Activated CD4-positive, alpha-beta T cell treated with anti-CD3 and anti-CD28 coated beads, Interleukin-10, Interleukin-2, amounts not matched to agents 100 ng/mL and 50 ng/mL, durations not matched to agents 16 hours and 8 hours (primary cell): ENCODE data around the gene FSD1.
"Not testable (repeated sequence)": the region's sequence is repeated elsewhere in the genome, so short reads cannot be mapped to it uniquely, and the experiment has no call there.

Experiments
- DNase-seq: peaks from one replicate; pipeline ENCODE4 v3.0.0-alpha.2; 2020

Gene FSD1

GRCh38 chr19:4347521-4347920 is 43.1 kb downstream of the FSD1 start:
- no peak for DNase-seq

GRCh38 chr19:4349225-4349624 is 44.8 kb downstream of the FSD1 start:
- DNase-seq, result not testable (repeated sequence)

DNA sequence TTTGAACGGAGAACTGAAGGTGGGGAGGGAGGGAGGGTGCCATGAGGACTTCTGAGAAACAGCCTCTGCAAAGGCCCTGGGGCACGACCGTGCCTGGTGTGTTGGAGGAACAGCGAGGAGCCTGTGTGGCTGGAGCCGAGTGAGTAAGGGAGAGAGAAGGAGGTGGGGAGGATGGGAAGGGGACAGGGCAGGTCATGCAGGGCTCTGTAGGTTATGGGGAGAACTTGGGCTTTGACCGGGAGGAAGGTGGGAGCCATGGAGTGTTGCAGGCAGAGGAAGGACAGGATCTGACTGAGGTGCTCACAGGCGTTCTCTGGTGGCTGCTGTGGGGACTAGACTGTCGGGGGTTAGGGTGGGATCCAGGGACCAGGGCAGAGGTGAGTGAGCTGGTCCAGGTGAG is 45.7 kb downstream of the FSD1 start:
- no peak for DNase-seq

GRCh38 chr19:4350726-4351125 is 46.3 kb downstream of the FSD1 start:
- DNase-seq, result no peak

- peak; percentile 66 for DNase-seq
Observed at GRCh38 chr19:4352701-4353121, 48.3 kb downstream of the FSD1 start.

- DNase-seq, result no peak
Observed at GRCh38 chr19:4354282-4354681, 49.9 kb downstream of the FSD1 start.

DNA sequence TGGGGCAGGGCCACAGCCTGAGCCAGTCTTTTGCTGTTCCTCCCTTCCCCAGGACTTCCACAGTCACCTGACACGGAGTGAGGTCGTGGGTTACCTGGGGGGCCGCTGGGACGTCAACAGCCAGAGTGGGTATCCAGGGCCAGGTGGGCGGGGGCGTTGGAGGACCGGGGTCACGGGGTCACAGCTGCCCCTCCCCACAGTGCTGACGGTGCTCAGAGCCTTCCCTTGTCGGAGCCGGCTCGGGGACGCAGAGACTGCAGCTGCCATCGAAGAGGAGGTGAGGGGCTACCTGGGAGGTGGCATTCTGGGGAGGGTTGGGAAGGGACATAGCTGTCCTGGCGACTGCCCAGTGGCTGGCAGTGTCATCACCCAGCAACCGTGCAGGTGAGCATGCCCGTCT is 50.5 kb downstream of the FSD1 start:
- DNase-seq, result no peak

- DNase-seq, result no peak
Observed at GRCh38 chr19:4357095-4357797, 52.8 kb downstream of the FSD1 start.

GRCh38 chr19:4357921-4358326 is 53.5 kb downstream of the FSD1 start:
- DNase-seq, result no peak

DNA sequence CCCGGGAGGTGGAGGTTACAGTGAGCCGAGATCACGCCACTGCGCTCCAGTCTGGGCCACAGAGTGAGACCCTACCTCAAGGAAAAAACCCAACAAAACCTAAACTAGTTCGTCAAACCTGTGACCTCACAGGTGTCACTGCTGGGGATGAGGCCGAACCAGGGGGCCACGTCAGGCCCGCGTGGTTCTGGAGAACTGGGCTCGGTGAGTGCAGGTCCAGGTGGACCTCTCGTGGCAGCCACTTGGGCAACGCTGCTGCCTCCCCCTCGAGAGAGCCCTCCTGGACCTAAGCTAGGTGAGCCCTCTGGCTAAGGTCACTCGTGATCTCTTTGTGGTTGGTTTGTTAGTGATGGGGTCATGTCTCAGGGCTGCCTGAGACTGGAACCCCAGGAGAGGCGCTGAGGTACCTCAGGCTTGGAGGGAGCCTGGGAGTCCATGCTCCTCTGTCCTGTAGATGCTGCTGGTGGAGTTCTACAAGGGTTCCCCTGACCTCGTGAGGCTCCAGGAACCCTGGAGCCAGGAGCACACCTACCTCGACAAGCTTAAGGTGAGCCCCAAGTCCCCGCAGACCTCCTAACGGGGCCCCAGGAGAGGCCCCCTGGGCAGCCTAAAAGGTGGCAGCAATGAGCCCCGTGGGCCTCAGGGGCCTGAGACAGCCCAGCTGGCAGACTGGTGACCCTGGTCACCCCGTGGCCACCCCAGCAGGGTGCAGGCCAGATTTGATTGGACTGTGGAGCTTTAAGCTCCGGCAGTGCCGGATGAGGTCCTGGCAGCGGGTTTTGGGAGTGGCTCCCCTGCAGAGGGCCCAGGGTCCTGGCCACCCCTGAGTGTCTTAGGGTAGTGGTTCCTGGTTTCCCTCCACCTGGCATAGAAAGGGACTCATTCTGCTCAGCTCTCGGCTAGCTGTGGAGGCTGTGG is 54.6 kb downstream of the FSD1 start:
- DNase-seq, result no peak

GRCh38 chr19:4359627-4360000 is 55.2 kb downstream of the FSD1 start:
- DNase-seq, result no peak

DNA sequence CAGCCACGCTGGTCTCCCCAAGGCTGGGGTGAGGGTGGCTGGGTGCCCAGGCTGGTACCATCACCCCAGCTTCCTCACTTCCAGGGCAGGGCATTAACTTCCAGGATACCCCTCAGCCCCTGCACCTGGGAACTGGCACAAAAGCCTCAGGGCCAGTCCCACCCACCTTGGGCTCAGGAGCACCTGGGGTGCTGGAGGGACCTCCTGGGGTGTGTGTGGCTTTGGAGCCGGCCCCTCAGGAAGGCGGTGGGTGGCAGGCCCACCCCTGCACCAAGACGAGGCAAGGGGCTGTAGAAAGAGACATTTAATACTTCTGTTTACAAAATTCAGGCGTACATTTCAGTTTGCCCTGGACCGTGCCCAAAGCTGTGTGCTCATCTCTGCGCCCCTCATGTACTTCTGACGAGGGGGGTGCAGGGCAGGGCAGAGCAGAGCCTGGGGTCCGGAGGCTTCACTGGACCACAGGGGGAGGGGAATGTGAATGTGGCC is 55.7 kb downstream of the FSD1 start:
- DNase-seq, result no peak

DNA sequence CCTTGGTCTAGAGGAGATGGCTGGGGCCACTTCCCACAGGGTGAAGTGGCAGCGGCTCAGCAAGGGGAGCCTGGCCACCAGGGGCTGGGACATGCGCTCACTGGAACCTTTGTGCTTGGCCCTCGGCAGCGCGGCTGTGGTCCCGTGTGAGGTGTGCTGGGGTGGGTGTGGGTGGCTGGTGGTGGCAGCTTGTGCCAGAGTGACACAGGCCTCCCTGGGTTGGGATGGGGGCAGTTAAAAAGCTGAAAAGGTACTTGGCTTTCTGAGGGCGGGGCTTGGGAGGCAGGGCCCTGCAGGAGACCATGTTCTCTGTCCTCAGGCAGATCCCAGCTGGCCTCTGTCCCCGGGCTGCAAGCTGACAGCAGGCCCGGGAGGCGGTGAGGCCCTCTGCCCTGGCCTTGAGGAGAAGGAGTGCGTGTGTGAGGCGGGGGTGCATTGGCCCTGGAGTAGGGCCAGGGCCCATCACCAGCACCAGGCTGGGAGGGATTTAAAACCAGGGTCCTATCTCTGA is 56.3 kb downstream of the FSD1 start:
- DNase-seq, result no peak

- DNase-seq, result no peak
Observed at GRCh38 chr19:4361152-4362046, 57.0 kb downstream of the FSD1 start.

DNA sequence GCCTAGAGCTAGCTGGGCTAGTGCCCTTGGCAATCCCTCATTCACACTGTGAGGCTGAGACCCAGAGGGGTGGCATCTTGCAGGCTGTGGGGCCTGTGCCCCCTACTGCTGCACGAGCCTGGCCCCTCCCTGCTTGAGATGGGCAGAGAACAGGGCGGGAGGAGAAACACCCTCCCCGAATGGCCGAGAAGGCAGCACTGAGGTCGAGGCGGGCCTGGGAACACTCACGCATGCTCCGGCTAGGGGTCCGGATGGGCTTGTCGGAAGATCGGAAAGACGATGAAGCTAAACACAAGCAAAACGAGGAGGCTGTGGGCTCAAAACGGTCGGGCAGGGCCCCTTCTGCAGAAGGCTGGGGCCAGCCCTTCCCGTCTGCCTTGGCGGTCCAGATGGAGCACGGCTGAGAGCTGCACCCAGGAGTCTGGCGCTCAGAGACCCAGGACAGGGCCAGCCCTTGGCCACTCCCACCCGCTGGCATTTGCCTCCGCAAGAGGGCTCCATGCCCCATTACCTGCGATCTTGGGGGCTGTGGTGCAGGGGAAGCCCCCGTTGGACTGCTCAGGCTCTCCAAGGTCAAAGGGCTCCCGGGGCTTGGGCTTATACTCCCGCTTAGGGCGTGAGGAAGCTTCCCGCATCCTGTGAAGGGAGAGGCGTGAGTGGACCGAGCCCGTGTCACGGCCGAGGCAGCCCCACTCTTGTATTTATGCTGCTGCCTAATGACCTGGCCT is 57.9 kb downstream of the FSD1 start:
- no peak for DNase-seq

- peak; percentile 22 for DNase-seq
Observed at GRCh38 chr19:4362831-4363545, 58.6 kb downstream of the FSD1 start.

DNA sequence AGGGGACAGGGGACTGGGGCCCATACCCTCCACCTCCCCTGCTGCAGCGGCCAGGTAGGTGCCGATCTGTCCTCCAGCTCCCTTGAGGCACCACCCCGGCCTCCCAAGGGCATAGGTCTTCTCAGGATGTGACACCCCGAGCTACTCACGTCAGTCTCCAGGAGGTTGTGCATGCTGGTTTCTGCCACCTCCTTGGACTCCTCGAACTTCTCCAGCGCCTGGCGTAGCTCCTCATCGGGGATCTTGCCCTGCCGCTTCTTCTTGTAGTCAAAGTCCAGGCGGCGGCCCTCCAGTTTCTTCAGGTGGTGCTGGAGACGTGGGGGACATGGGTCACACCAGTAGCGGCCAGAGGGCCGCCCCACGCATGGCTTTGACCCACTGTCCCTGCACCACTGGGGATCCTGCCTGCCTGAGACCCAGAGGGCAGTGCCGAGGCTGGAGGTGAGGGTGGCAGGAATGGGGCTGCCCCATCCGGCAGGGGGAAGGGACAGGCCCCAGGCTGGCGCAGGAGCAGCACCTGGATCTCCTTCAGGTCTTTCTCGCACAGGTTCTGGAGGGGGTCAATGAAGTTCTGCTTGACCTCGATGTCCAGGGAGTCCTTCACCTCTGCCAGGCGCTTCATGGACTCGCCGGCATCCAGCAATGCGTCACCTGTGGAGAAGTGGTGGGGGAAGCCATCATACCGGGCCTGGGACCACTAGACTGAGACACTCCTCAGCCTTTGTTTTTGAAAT is 59.3 kb downstream of the FSD1 start:
- DNase-seq, result no peak

- DNase-seq, result no peak
Observed at GRCh38 chr19:4365341-4365740, 60.9 kb downstream of the FSD1 start.

DNA sequence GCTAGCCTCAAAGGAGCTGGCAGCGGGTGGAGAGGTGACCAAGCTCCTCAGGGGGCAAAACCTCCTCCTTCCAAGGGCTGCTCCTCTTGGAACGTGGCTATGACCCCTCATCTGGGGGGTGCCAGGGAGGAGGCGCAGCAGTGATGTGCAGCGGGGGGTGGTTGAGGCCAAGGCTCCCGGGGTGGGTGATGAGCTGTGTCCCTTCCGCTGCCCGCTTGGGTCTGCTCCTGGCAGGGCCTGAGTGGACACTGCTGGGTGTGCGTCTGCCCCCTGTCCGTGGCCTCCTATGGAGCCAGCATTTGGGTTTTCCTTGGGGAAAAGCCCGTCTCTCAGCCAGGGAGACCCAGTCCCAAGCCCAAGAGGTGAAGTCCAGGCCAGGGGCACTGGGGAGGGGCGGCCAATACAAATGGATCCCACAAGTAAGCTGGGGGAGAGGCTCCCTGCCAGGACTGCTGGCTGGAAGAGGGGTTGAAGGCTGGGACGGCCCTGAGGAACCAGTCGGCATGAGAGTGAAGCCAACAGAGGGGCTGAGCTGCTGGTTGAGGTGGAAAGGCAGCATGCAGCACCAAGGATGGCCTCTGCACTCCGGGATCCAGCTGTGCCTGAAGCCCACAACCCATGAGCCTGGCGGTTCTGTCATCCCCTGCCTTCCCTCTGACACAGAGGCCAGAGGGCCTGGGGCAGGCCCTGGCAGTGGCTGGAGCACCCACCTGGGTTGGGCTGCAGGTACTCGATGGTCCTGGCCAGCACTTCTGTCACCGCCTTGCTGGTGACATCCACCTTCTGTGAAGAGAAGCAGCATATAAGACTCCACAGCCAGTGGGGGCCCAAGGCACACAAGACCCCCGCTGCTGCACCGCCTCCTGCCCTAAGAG is 61.6 kb downstream of the FSD1 start:
- DNase-seq, result no peak
